SK-N-SH treated with all-trans-retinoic acid at 6 μM for 48 hours (cell line): ENCODE measurements around the gene EID3.

ENCODE experiments used
- ATAC-seq: fragments of 200-7000 bp; cut with Tn5 transposase; 3 replicates; pipeline ENCODE4 v1.9.1; 2020; ENCODE audit warnings: mild to moderate bottlenecking, moderate library complexity
- ARNTL ChIP-seq: fragments of 450-650 bp; formaldehyde crosslinking; IDR thresholded peaks from 2 replicates; pipeline ENCODE4 v1.5.0; 2020; ENCODE audit warnings: low read depth, mild to moderate bottlenecking, moderate library complexity, borderline replicate concordance
- BACH2 ChIP-seq: fragments of 250-450 bp; sonication (Bioruptor Pico); IDR thresholded peaks from 2 replicates; pipeline ENCODE4 v1.9.0; 2021; ENCODE audit warnings: mild to moderate bottlenecking, borderline replicate concordance
- CREB5 ChIP-seq: fragments of 250-450 bp; sonication (Bioruptor Pico); IDR thresholded peaks from 2 replicates; pipeline ENCODE4 v1.5.1; 2020; ENCODE audit warnings: low read depth, mild to moderate bottlenecking, moderate library complexity
- CSDC2 ChIP-seq: fragments of 250-450 bp; sonication (Bioruptor Pico); IDR thresholded peaks from 2 replicates; pipeline ENCODE4 v1.5.0; 2020; ENCODE audit warnings: mild to moderate bottlenecking, moderate library complexity
- CSRNP3 ChIP-seq: fragments of 250-450 bp; sonication (Bioruptor Pico); IDR thresholded peaks from 2 replicates; pipeline ENCODE4 v1.5.1; 2021; ENCODE audit warnings: mild to moderate bottlenecking, moderate library complexity
- ESRRG ChIP-seq: fragments of 250-450 bp; sonication (Bioruptor Pico); IDR thresholded peaks from 2 replicates; pipeline ENCODE4 v1.6.1; 2021; ENCODE audit warnings: mild to moderate bottlenecking
- GLIS3 ChIP-seq: fragments of 250-450 bp; sonication (Bioruptor Pico); IDR thresholded peaks from 2 replicates; pipeline ENCODE4 v1.5.0; 2020; ENCODE audit warnings: mild to moderate bottlenecking, moderate library complexity
- ISL1 ChIP-seq: fragments of 250-450 bp; sonication (Bioruptor Pico); IDR thresholded peaks from 2 replicates; pipeline ENCODE4 v2.1.2; 2022; ENCODE audit warnings: mild to moderate bottlenecking, moderate library complexity
- OSR1 ChIP-seq: fragments of 250-450 bp; sonication (Bioruptor Pico); IDR thresholded peaks from 2 replicates; pipeline ENCODE4 v1.8.0; 2022; ENCODE audit warnings: moderate library complexity, mild to moderate bottlenecking, inconsistent platforms
- PATZ1 ChIP-seq: fragments of 250-450 bp; sonication (Bioruptor Pico); IDR thresholded peaks from 2 replicates; pipeline ENCODE4 v1.8.0; 2020; ENCODE audit warnings: mild to moderate bottlenecking, moderate library complexity, borderline replicate concordance
- POU6F1 ChIP-seq: fragments of 250-450 bp; sonication (Bioruptor Pico); IDR thresholded peaks from 2 replicates; pipeline ENCODE4 v1.8.0; 2021; ENCODE audit warnings: low read depth, mild to moderate bottlenecking, moderate library complexity, borderline replicate concordance
- PPARA ChIP-seq: fragments of 250-450 bp; sonication (Bioruptor Pico); IDR thresholded peaks from 2 replicates; pipeline ENCODE4 v1.5.0; 2020; ENCODE audit warnings: mild to moderate bottlenecking, borderline replicate concordance
- RARB ChIP-seq: fragments of 250-450 bp; sonication (Bioruptor Pico); IDR thresholded peaks from 2 replicates; pipeline ENCODE4 v1.8.0; 2021; ENCODE audit warnings: mild to moderate bottlenecking, moderate library complexity
- SNAI2 ChIP-seq: fragments of 250-450 bp; sonication (Bioruptor Pico); IDR thresholded peaks from 2 replicates; pipeline ENCODE4 v1.5.0; 2020; ENCODE audit warnings: mild to moderate bottlenecking, moderate library complexity
- TCF4 ChIP-seq: fragments of 250-450 bp; sonication (Bioruptor Pico); IDR thresholded peaks from 2 replicates; pipeline ENCODE4 v1.8.0; 2021; ENCODE audit warnings: mild to moderate bottlenecking, moderate library complexity, borderline replicate concordance
- TSHZ2 ChIP-seq: fragments of 250-450 bp; sonication (Bioruptor Pico); IDR thresholded peaks from 2 replicates; pipeline ENCODE4 v1.5.0; 2020; ENCODE audit warnings: mild to moderate bottlenecking, moderate library complexity
- ZFP3 ChIP-seq: fragments of 250-450 bp; sonication (Bioruptor Pico); IDR thresholded peaks from 2 replicates; pipeline ENCODE4 v1.5.0; 2020; ENCODE audit warnings: mild to moderate bottlenecking, moderate library complexity
- ZFP30 ChIP-seq: fragments of 450-650 bp; formaldehyde crosslinking; IDR thresholded peaks from 2 replicates; pipeline ENCODE4 v1.5.0; 2022; ENCODE audit warnings: mild to moderate bottlenecking, moderate library complexity
- ZNF565 ChIP-seq: fragments of 450-650 bp; formaldehyde crosslinking; conservative IDR thresholded peaks from 2 replicates; pipeline ENCODE4 v1.5.0; 2020; ENCODE audit warnings: low read depth, mild to moderate bottlenecking, moderate library complexity
- ZNF70 ChIP-seq: fragments of 450-650 bp; formaldehyde crosslinking; IDR thresholded peaks from 2 replicates; pipeline ENCODE4 v1.5.0; 2020; ENCODE audit warnings: mild to moderate bottlenecking, moderate library complexity
- ZNF8 ChIP-seq: fragments of 450-650 bp; formaldehyde crosslinking; IDR thresholded peaks from 2 replicates; pipeline ENCODE4 v1.5.0; 2020; ENCODE audit warnings: mild to moderate bottlenecking, moderate library complexity

The EID3 gene

GRCh38 chr12:104340925-104341611 is 37.5 kb downstream of the EID3 start:
- no peak for TF ChIP-seq TSHZ2 (CRISPR knock-in tag)
- TF ChIP-seq ISL1 (CRISPR knock-in tag) = no peak
- TF ChIP-seq CSRNP3 = no peak
- no peak for TF ChIP-seq CREB5
- no peak for TF ChIP-seq RARB (CRISPR knock-in tag)
- TF ChIP-seq ZNF8 (CRISPR knock-in tag) = no peak
- TF ChIP-seq ESRRG (CRISPR knock-in tag) = no peak
- TF ChIP-seq PPARA (CRISPR knock-in tag) = no peak
- TF ChIP-seq ZNF565 (CRISPR knock-in tag) = no peak
- no peak for TF ChIP-seq PATZ1
- no peak for TF ChIP-seq TCF4 (CRISPR knock-in tag)
- no peak for TF ChIP-seq ZFP3 (CRISPR knock-in tag)
- TF ChIP-seq CSDC2 (CRISPR knock-in tag) = no peak

GRCh38 chr12:104342147-104342546 is 38.6 kb downstream of the EID3 start:
- TF ChIP-seq OSR1 (CRISPR knock-in tag) (no peak), RARB (CRISPR knock-in tag) (no peak), CREB5 (no peak), POU6F1 (CRISPR knock-in tag) (no peak), ARNTL (CRISPR knock-in tag) (no peak), ZFP3 (CRISPR knock-in tag) (no peak), ZFP30 (no peak), TCF4 (CRISPR knock-in tag) (no peak), ZNF70 (CRISPR knock-in tag) (no peak), ZNF8 (CRISPR knock-in tag) (no peak), ZNF565 (CRISPR knock-in tag) (no peak), BACH2 (CRISPR knock-in tag) (no peak), SNAI2 (CRISPR knock-in tag) (no peak), GLIS3 (CRISPR knock-in tag) (no peak), ISL1 (CRISPR knock-in tag) (no peak)
- ATAC-seq = no peak

More at GRCh38 chr12:104340925-104341611, 37.5 kb downstream of the EID3 start:
- ATAC-seq = no peak
